GM12801 (cell line): ENCODE results near the gene KREMEN1.

Experiments
- CTCF ChIP-seq: IDR thresholded peaks from one replicate; pipeline ENCODE4 v1.5.1; 2011; ENCODE audit warnings: control low read depth; ENCODE audit not compliant: insufficient read length; ENCODE audit errors: extremely low read depth

Gene KREMEN1

GRCh38 chr22:29114392-29114791 lies 41.6 kb downstream of the KREMEN1 start:
- no peak for TF ChIP-seq CTCF

- TF ChIP-seq CTCF, result no peak
Measured at GRCh38 chr22:29115682-29116288, 43.0 kb downstream of the KREMEN1 start.

DNA sequence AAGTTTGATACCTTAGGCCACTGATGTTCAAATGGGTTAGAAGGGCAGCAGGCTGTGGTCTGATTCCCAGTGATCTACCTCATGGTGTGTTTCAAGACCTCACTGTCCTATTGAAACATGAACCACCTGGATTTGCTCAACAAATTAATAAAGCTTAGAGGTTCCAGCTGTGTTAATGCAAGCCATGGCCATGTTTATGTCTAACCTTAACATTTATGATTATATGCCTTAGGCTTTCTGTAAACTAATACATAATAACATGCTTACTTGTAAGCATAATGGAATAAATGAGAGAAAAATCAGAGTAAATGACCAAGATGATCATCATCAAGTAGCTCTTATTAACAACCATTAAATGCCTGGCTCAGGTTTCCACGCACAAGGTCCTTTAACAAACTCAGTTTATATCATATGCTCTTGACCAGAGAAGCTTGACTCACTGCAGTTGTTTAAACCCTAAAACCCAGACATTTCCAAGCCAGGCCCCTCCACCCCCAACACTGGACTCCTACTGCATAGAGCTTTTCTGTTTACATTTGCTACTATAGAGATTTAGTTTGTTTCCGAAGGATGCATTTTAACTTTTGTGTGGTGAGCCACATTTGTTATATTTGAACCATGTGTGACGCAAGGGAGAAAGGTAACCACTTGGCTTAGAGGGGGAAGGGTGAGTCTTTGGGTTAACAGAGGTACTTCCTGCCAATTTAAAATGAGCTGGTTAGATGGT lies 43.7 kb downstream of the KREMEN1 start:
- no peak for TF ChIP-seq CTCF

- TF ChIP-seq CTCF, result no peak
Measured at GRCh38 chr22:29117799-29118477, 45.1 kb downstream of the KREMEN1 start.

DNA sequence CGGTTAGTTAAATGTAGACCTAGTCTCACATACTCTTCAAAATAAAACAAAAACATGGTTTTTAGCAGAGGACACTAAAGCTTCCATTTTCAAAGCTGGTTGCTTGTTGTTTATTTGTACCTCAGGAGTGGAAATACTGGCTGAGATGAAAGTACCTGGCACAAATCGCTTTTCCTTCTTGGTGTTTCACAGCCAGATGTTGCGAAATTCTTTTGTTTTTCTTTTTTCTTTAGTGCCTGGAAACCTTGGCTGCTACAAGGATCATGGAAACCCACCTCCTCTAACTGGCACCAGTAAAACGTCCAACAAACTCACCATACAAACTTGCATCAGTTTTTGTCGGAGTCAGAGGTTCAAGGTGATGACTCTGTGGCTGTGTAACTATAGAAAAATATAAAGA lies 48.3 kb downstream of the KREMEN1 start:
- no peak for TF ChIP-seq CTCF

DNA sequence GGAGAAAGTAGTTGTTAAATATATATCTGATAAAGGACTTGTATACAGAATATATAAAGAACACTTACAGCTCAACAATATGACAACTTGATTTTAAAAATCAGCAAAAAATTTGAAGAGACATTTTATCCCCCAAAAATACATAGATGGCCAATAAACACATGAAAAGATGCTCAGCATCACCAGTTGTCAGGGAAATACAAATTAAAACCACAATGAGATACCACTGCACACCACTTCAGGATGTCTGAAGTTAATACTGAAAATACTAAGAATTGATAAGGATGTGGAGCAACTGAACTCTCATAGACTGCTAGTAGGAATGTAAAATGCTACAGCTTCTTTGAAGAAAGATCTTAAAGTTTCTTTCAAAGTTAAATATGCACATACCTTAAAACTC lies 49.2 kb downstream of the KREMEN1 start:
- TF ChIP-seq CTCF, result no peak

DNA sequence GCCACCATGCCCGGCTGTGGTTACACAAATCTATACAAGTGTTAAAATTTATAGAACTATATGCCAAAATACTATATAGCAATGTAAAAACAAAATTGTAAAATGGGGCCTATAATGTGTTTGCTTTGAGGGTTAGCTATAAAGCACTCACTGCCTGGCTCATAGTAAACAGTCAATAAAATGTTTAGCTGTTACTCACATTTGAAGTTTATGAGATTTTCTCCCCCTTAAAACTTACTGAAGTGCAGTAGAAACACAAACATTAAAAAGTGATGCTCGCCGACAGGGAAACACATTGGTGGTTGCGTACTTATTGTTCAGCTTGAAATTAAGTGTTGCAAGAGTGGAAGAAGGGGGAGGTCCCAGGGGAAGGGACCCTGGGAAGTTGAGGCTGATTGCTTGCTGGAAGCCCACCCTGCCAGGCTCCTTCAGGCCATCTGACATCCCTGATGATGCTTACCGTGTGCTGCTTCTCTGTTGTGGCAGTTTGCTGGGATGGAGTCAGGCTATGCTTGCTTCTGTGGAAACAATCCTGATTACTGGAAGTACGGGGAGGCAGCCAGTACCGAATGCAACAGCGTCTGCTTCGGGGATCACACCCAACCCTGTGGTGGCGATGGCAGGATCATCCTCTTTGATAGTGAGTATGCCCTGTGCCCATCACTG lies 52.1 kb downstream of the KREMEN1 start:
- TF ChIP-seq CTCF, result no peak
